AG04449 (cell line): ENCODE measurements around the gene NPLOC4.
A peak's percentile ranks its signal among the peaks of the same experiment; 100 is the strongest.

ENCODE experiments used
- CTCF ChIA-PET: fragments of 350-600 bp; formaldehyde crosslinking; extraction: SDS; loops from one replicate; lab custom pipeline; 2021; ENCODE audit warnings: antibody characterized with exemption; lab: Yijun Ruan, JAX
- POLR2A ChIA-PET: fragments of 400-600, 350-600 bp; formaldehyde crosslinking; extraction: SDS; loops from one replicate; lab custom pipeline; 2020; ENCODE audit warnings: antibody characterized with exemption, inconsistent platforms; lab: Yijun Ruan, JAX
- DNase-seq: peaks from one replicate; pipeline ENCODE4 v3.0.0-alpha.2; 2010; ENCODE audit warnings: low read depth, low spot score
- H3K4me3 ChIP-seq: 2 replicates; pipeline ENCODE4 v1.5.1; 2011; ENCODE audit warnings: low read depth, mild to moderate bottlenecking, control low read depth, low read length
- CTCF ChIP-seq: IDR thresholded peaks from one replicate; pipeline ENCODE4 v1.5.1; 2011; ENCODE audit warnings: mild to moderate bottlenecking, moderate library complexity, low read length, control low read depth, inconsistent platforms; ENCODE audit not compliant: insufficient read depth; ENCODE audit errors: missing control alignments

NPLOC4 gene

GRCh38 chr17:81557276-81558114, 79.4 kb downstream of the NPLOC4 start:
- ChIA-PET CTCF (interaction anchor here (0.9 to 2.8 kb wide), 2 partner anchors 43 to 45 kb away, joined by 3 to 14 read pairs; no protein-coding TSS in a partner anchor), POLR2A (interaction anchor here (1.5 kb wide), 1 partner anchor 9 kb away, joined by 7 read pairs; no protein-coding TSS in a partner anchor)
- TF ChIP-seq CTCF, result no peak
- DNase-seq, result no peak
- no peak overlapping the region for H3K4me3 ChIP-seq

- TF ChIP-seq CTCF, result no peak
- POLR2A ChIA-PET, result interaction anchor here (1.5 kb wide), 1 partner anchor 10 kb away, joined by 7 read pairs; no protein-coding TSS in a partner anchor
- CTCF ChIA-PET, result interaction anchor here (0.9 to 2.8 kb wide), 2 partner anchors 44 to 45 kb away, joined by 3 to 14 read pairs; no protein-coding TSS in a partner anchor
- no peak for DNase-seq
- H3K4me3 ChIP-seq, result no peak overlapping the region
These were observed 80.0 kb downstream of the NPLOC4 start for GRCh38 chr17:81556863-81557262.

GRCh38 chr17:81556175-81556691, 80.7 kb downstream of the NPLOC4 start:
- TF ChIP-seq CTCF, result no peak
- CTCF ChIA-PET, result interaction anchor here (1.6 to 6.8 kb wide), 3 partner anchors 10 to 45 kb away, joined by 3 to 89 read pairs (median 8); no protein-coding TSS in a partner anchor
- no peak for DNase-seq
- POLR2A ChIA-PET, result interaction anchor here (0.6 to 1.0 kb wide), 3 partner anchors 10 to 23 kb away, joined by 3 to 4 read pairs (median 3); no protein-coding TSS in a partner anchor
- no peak overlapping the region for H3K4me3 ChIP-seq

- peak overlapping the region; percentile 91 for H3K4me3 ChIP-seq
- peak; percentile 77 for DNase-seq
- CTCF ChIA-PET, result interaction anchor here (1.5 to 6.8 kb wide), 2 partner anchors 10 to 47 kb away, joined by 4 to 89 read pairs; no protein-coding TSS in a partner anchor
- POLR2A ChIA-PET, result interaction anchor here (0.6 to 3.9 kb wide), 5 partner anchors 13 to 41 kb away, joined by 3 to 33 read pairs (median 4); no protein-coding TSS in a partner anchor
- TF ChIP-seq CTCF, result no peak
These were observed 83.2 kb downstream of the NPLOC4 start for GRCh38 chr17:81553616-81554181.

- ChIA-PET POLR2A (interaction anchor here (0.6 to 3.9 kb wide), 11 partner anchors 9 to 90 kb away, joined by 3 to 33 read pairs (median 4); partner anchors contain the start of gene ACTG1), CTCF (interaction anchor here (1.4 to 6.8 kb wide), 3 partner anchors 8 to 48 kb away, joined by 4 to 89 read pairs (median 4); no protein-coding TSS in a partner anchor)
- DNase-seq, result no peak
- TF ChIP-seq CTCF, result peak; percentile 1
- H3K4me3 ChIP-seq, result peak overlapping the region; percentile 91
These were observed 83.8 kb downstream of the NPLOC4 start for GRCh38 chr17:81553018-81553615.
